ENCODE data around the gene NPHP4.
A peak's percentile ranks its signal among the peaks of the same experiment; 100 is the strongest.

The NPHP4 gene

GRCh38 chr1:5992026-5992813 lies at the start of gene NPHP4:
Gene NPHP4, minus strand, starts transcription at chr1:5992425. Its CDS starts 6,136 bp downstream, at chr1:5986289.
- peak; percentile 99 for DNase-seq

GRCh38 chr1:6041432-6042062 lies 49.3 kb upstream of the NPHP4 start:
- DNase-seq: peak; percentile 46

GRCh38 chr1:6040861-6041415 lies 48.7 kb upstream of the NPHP4 start:
- DNase-seq: peak; percentile 21

- DNase-seq: no peak
These were observed 48.2 kb upstream of the NPHP4 start for GRCh38 chr1:6040444-6040843.

GRCh38 chr1:6039031-6039430 lies 46.8 kb upstream of the NPHP4 start:
- no peak for DNase-seq

- no peak for DNase-seq
These were observed 46.4 kb upstream of the NPHP4 start for GRCh38 chr1:6038603-6039002.

- DNase-seq: no peak
These were observed 45.1 kb upstream of the NPHP4 start for GRCh38 chr1:6037338-6037762.

- no peak for DNase-seq
These were observed 43.5 kb upstream of the NPHP4 start for GRCh38 chr1:6035719-6036118.

GRCh38 chr1:6035303-6035702 lies 43.1 kb upstream of the NPHP4 start:
- DNase-seq: no peak

- no peak for DNase-seq
These were observed 42.5 kb upstream of the NPHP4 start for GRCh38 chr1:6034750-6035096.

GRCh38 chr1:6033986-6034749 lies 41.9 kb upstream of the NPHP4 start:
- peak; percentile 32 for DNase-seq

GRCh38 chr1:6033124-6033523 lies 40.9 kb upstream of the NPHP4 start:
- DNase-seq: no peak

GRCh38 chr1:6030547-6031261 lies 38.5 kb upstream of the NPHP4 start:
- no peak for DNase-seq

- DNase-seq: no peak
These were observed 37.9 kb upstream of the NPHP4 start for GRCh38 chr1:6030132-6030531.

- no peak for DNase-seq
These were observed 37.1 kb upstream of the NPHP4 start for GRCh38 chr1:6029351-6029750.

GRCh38 chr1:6028042-6028850 lies 36.0 kb upstream of the NPHP4 start:
- peak; percentile 87 for DNase-seq

GRCh38 chr1:6027591-6027990 lies 35.4 kb upstream of the NPHP4 start:
- peak; percentile 45 for DNase-seq

GRCh38 chr1:6026095-6026809 lies 34.0 kb upstream of the NPHP4 start:
- DNase-seq: peak; percentile 92

- peak; percentile 38 for DNase-seq
These were observed 33.3 kb upstream of the NPHP4 start for GRCh38 chr1:6025269-6026094.

- DNase-seq: no peak
These were observed 32.2 kb upstream of the NPHP4 start for GRCh38 chr1:6024376-6024775.

Data from suppressor macrophage treated with lipopolysaccharide for 4 hours (primary cell).